Measurements from ENCODE around the gene NCAPD2. TPM values are rescaled to one million over a fixed set of nuclear protein-coding genes. Genes with fewer than 3 reads are reported as not detected.

NCAPD2 gene
- total and polyA plus RNA-seq, 10 donors, result 12.0 to 49.2 (median 37.2) TPM

DNA sequence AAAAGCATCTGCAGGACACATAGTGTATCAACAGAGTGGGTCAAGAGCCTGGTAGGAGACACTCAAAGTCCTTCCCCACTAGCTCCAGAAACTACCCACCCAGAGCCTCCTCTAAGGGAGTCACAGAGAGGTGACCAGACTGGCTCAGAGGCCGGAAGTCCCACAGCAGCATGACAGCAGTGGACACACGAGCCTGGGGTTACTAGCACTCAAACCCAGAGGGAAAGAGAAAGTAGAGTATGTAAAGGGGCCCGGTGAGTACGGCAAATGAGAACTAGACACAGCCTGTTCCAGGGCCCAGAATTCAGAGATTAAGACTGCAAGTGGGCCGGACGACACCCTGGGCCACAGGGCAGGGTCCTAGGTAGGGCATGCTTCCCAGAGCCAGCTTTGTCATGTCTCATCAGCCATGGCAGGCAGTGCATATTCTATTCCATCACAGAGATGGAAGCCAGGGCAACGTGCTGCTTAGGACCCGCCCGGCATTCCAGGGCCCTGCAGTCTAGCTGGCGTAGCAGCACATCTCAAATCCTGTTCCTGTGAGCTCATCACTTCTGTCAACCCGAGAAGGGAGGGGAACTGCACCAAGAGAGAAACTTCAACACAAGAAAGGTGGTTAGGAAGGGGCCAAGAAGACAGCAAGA, 57.7 kb downstream of the NCAPD2 start:
- intact Hi-C loops (cut with DNase I; ENCODE audit: low total_unique reads), result no loop called here
- DNase-seq, result peak; percentile 76
- 54 to 78% (median 66%) methylated on average over 11 of the region's 11 CpGs for WGBS, 5 donors
- H3K27me3 ChIP-seq (replicated peaks in 1 of 7), result no peaks in the 10 kb centered on the region
- TF ChIP-seq CTCF (IDR thresholded peaks at IDR 0.05 in 8 of 11, conservative IDR thresholded peaks at IDR 0.05 in 3 of 11) (no peak), POLR2A (IDR thresholded peaks at IDR 0.05) (no peak), POLR2AphosphoS5 (IDR thresholded peaks at IDR 0.05) (no peak)
- H3K4me3 ChIP-seq, result peak overlapping the region in 2 of 8 donors; percentile 4 to 5
- peaks cover 0 to 70% (median 30%) of the 10 kb centered on the region in 6 donors for H3K36me3 ChIP-seq
- H3K27ac ChIP-seq, result peak overlapping the region; percentile 48 to 92 (median 82)
- peaks cover 56 to 99% (median 86%) of the 10 kb centered on the region in 6 donors for H3K4me1 ChIP-seq
- no peaks in the 10 kb centered on the region for H3K9me3 ChIP-seq

DNA sequence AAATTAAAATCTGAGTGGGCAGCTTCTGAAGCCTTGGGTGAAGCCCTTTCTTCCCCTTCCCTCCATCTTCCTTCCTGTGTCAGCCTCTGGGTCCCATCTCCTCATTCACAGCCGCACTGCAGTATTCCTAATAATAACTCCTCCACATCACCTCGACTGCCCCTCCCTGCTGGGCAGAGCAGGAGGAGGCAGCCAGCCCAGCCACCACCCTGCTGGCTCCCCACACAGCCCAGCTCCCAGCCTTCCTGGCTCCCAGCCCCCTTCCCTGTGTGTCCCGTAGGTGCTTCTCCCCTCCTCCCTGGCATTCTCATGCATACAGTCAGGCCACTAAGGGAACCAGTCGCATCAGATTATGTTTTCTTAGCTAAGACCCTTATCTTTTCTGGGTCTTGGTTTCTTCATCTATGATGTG, 58.2 kb downstream of the NCAPD2 start:
- DNase-seq, result peak; percentile 72
- H3K4me3 ChIP-seq, result peak overlapping the region in 2 of 8 donors; percentile 4 to 5
- intact Hi-C loops (cut with DNase I; ENCODE audit: low total_unique reads), result no loop called here
- WGBS, 5 donors, result 47 to 74% (median 50%) methylated on average over 4 of the region's 4 CpGs
- peaks cover 0 to 70% (median 27%) of the 10 kb centered on the region in 6 donors for H3K36me3 ChIP-seq
- H3K4me1 ChIP-seq, result peaks cover 56 to 100% (median 89%) of the 10 kb centered on the region in 6 donors
- no peaks in the 10 kb centered on the region for H3K9me3 ChIP-seq
- peak overlapping the region; percentile 19 to 92 (median 82) for H3K27ac ChIP-seq
- no peaks in the 10 kb centered on the region for H3K27me3 ChIP-seq (replicated peaks in 1 of 7)
- TF ChIP-seq POLR2AphosphoS5 (IDR thresholded peaks at IDR 0.05), result no peak
- peak in 1 of 11 experiments; percentile 18 for TF ChIP-seq CTCF (IDR thresholded peaks at IDR 0.05 in 8 of 11, conservative IDR thresholded peaks at IDR 0.05 in 3 of 11)

DNA sequence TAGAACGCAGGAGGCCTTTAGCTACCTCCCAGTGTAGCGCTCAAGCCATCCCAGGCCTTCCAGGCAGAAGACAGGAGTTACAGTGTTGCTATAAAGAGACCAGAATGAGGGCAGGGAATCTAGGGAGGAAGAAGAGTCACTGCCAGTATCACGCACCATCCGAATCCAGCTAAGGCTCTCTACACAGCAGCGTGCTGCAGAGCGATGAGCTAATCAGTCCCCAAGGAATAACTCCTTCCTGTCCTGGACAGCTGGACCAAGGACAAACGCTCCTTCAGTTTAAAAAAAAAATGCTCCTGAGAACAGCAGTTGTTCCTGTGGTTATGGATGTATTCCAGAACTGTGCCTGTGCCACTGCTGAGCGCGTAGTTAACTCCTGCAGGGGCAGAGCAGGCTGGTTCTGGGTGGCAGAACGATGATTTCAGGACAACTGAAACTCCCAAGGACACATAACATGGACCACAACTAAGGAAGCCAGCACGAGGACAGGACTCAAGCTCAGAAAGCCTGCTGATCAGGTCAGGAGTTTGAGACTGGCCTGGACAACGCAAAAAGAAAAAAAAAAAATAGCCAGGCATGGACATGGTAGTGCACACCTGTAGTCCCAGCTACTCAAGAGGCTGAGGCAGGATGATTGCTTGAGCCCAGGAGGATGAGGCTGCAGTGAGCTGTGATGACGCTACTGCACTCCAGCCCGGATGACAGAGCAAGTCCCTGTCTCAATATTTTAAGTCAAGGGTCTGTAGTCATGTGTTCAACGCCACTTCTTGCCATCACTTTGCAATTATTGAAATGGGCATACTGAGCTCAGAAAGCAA, 59.4 kb downstream of the NCAPD2 start:
- TF ChIP-seq POLR2A (IDR thresholded peaks at IDR 0.05) (no peak), CTCF (IDR thresholded peaks at IDR 0.05 in 8 of 11, conservative IDR thresholded peaks at IDR 0.05 in 3 of 11) (no peak), POLR2AphosphoS5 (IDR thresholded peaks at IDR 0.05) (no peak)
- intact Hi-C loops (cut with DNase I; ENCODE audit: low total_unique reads), result no loop called here
- peak overlapping the region in 7 of 8 donors; percentile 17 to 92 (median 82) for H3K27ac ChIP-seq
- no peaks in the 10 kb centered on the region for H3K27me3 ChIP-seq (replicated peaks in 1 of 7)
- H3K36me3 ChIP-seq, result peaks cover 0 to 66% (median 18%) of the 10 kb centered on the region in 6 donors
- 51 to 67% (median 55%) methylated on average over 15 of the region's 15 CpGs for WGBS, 5 donors
- peaks cover 51 to 100% (median 87%) of the 10 kb centered on the region in 6 donors for H3K4me1 ChIP-seq
- H3K9me3 ChIP-seq, result no peaks in the 10 kb centered on the region
- DNase-seq, result peak; percentile 59
- H3K4me3 ChIP-seq, result peak overlapping the region in 2 of 8 donors; percentile 98 to 100

Data from spleen (tissue), 11 donors.